Subcutaneous abdominal adipose tissue (tissue), 5 donors: ENCODE data around the gene PDZRN4.
"Not testable (repeated sequence)": the region's sequence is repeated elsewhere in the genome, so short reads cannot be mapped to it uniquely, and the experiment has no call there.

Source experiments
- H3K27ac ChIP-seq: one replicate; pipeline ENCODE4 v1.7.0; 2013; ENCODE audit warnings: low read depth, mild to moderate bottlenecking, inconsistent platforms, low read length, moderate library complexity
- H3K27me3 ChIP-seq, 5 donors: one replicate each; pipeline ENCODE4 v1.7.0; 2013; ENCODE audit warnings: low read length in 5 of 5, inconsistent platforms in 1 of 5; ENCODE audit not compliant: control insufficient read depth in 5 of 5, insufficient read depth in 4 of 5
- H3K36me3 ChIP-seq, 5 donors: one replicate each; pipeline ENCODE4 v1.7.0; 2013; ENCODE audit warnings: low read length in 5 of 5; ENCODE audit not compliant: control insufficient read depth in 5 of 5, insufficient read depth in 5 of 5
- H3K4me1 ChIP-seq, 5 donors: one replicate each; pipeline ENCODE4 v1.7.0; 2013; ENCODE audit warnings: low read length in 5 of 5, mild to moderate bottlenecking in 3 of 5, moderate library complexity in 1 of 5; ENCODE audit not compliant: control insufficient read depth in 5 of 5, insufficient read depth in 5 of 5
- H3K4me3 ChIP-seq, 5 donors: one replicate each; pipeline ENCODE4 v1.7.0; 2013; ENCODE audit warnings: low read length in 5 of 5, low read depth in 1 of 5
- H3K9ac ChIP-seq, 5 donors: one replicate each; pipeline ENCODE4 v1.7.0; 2013; ENCODE audit warnings: low read length in 5 of 5, mild to moderate bottlenecking in 4 of 5, moderate library complexity in 3 of 5
- H3K9me3 ChIP-seq, 5 donors: one replicate each; pipeline ENCODE4 v1.7.0; 2013; ENCODE audit warnings: low read length in 5 of 5; ENCODE audit not compliant: control insufficient read depth in 5 of 5
- donor health status: healthy.
- donor health status: healthy.
- donor health status: healthy.
- donor health status: healthy.
- donor health status: healthy.

The PDZRN4 gene

DNA sequence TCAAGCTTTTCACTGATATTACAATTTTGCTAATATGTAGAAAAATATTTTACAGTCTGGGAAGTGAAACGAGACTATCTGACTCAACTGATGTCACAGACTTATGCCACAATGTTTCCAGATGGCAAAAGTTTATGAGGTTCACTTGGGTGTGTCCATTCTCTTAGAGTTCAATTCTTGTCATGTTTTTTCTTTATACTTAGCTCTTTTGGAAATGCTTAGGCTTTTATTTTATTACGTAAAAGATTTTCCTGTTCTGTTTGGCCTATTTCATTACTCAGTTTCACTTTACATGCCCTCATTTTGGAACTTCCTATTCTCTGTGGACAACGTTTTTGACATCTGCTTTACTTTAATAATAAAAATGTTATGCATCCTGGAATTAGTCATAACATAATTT lies 2.1 kb upstream of the PDZRN4 start:
- Histone ChIP-seq H3K4me3 (no peak overlapping the region), H3K9me3 (no peaks in the 10 kb centered on the region), H3K27ac (peak overlapping the region; percentile 31), H3K4me1 (peaks cover 0 to 16% (median 14%) of the 10 kb centered on the region in 5 donors), H3K36me3 (no peaks in the 10 kb centered on the region), H3K9ac (no peak overlapping the region), H3K27me3 (peaks cover 13 to 31% (median 23%) of the 10 kb centered on the region in 5 donors)

DNA sequence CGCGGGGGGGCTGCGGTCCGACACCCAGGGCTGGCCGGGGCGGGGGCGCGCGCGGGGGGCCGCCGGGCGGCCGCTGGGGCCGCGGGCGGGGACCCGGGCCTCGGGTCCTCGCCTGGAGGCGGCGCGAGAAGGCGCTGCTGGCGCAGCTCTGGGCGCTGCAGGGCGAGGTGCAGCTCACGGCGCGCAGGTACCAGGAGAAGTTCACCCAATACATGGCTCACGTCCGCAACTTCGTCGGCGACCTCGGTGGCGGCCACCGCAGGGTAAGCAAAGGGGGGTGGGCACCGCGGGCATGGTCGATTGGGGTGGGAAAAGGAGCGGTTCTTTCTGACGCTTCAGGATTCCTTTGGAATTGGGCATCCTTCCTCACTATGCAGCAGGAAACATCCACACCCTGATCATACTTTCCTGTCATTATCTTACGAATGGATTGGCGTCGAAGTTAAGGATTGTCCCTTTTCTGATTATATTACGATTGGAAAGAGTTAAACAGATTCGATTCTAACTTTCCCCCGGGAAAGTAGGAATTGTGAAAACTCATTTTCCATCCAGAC lies 798 bp downstream of the PDZRN4 start:
- peak overlapping the region in 4 of 5 donors; percentile 4 to 56 (median 50) for H3K4me3 ChIP-seq
- H3K4me1 ChIP-seq = peaks cover 0 to 16% (median 14%) of the 10 kb centered on the region in 5 donors
- no peaks in the 10 kb centered on the region for H3K36me3 ChIP-seq
- no peak overlapping the region for H3K9ac ChIP-seq
- H3K27me3 ChIP-seq = peaks cover 13 to 31% (median 23%) of the 10 kb centered on the region in 5 donors
- no peak overlapping the region for H3K27ac ChIP-seq
- no peaks in the 10 kb centered on the region for H3K9me3 ChIP-seq

GRCh38 chr12:41189395-41190251 lies 1.5 kb downstream of the PDZRN4 start:
- H3K27ac ChIP-seq = no peak overlapping the region
- H3K4me1 ChIP-seq = peaks cover 0 to 16% (median 14%) of the 10 kb centered on the region in 5 donors
- no peaks in the 10 kb centered on the region for H3K9me3 ChIP-seq
- H3K27me3 ChIP-seq = peaks cover 13 to 31% (median 23%) of the 10 kb centered on the region in 5 donors
- no peaks in the 10 kb centered on the region for H3K36me3 ChIP-seq
- H3K9ac ChIP-seq = no peak overlapping the region
- H3K4me3 ChIP-seq = peak overlapping the region in 4 of 5 donors; percentile 4 to 52 (median 38)

- Histone ChIP-seq H3K9ac (no peak overlapping the region), H3K27me3 (peaks cover 13 to 31% (median 23%) of the 10 kb centered on the region in 5 donors), H3K4me1 (peaks cover 0 to 16% (median 14%) of the 10 kb centered on the region in 5 donors), H3K4me3 (peak overlapping the region in 1 of 5 donors; percentile 48), H3K27ac (no peak overlapping the region), H3K9me3 (no peaks in the 10 kb centered on the region), H3K36me3 (no peaks in the 10 kb centered on the region)
These were observed 2.2 kb downstream of the PDZRN4 start for GRCh38 chr12:41190338-41190737.

- not testable (repeated sequence) for H3K36me3 ChIP-seq, H3K9ac ChIP-seq, H3K4me3 ChIP-seq, H3K27ac ChIP-seq, H3K9me3 ChIP-seq
- peaks cover 0 to 16% (median 14%) of the 10 kb centered on the region in 5 donors for H3K4me1 ChIP-seq
- H3K27me3 ChIP-seq = peaks cover 13 to 31% (median 23%) of the 10 kb centered on the region in 5 donors
These were observed 3.4 kb downstream of the PDZRN4 start for GRCh38 chr12:41191549-41191948.

GRCh38 chr12:41193311-41193710 lies 5.2 kb downstream of the PDZRN4 start:
- no peak overlapping the region for H3K4me3 ChIP-seq
- H3K27ac ChIP-seq = no peak overlapping the region
- peaks cover 0 to 13% (median 11%) of the 10 kb centered on the region in 5 donors for H3K4me1 ChIP-seq

GRCh38 chr12:41202051-41202450 lies 13.9 kb downstream of the PDZRN4 start:
- Histone ChIP-seq H3K36me3 (no peaks in the 10 kb centered on the region), H3K9ac (no peak overlapping the region), H3K27ac (no peak overlapping the region), H3K4me1 (peaks cover 0 to 4% (median 0%) of the 10 kb centered on the region in 5 donors), H3K9me3 (no peaks in the 10 kb centered on the region), H3K27me3 (no peaks in the 10 kb centered on the region), H3K4me3 (no peak overlapping the region)

More at GRCh38 chr12:41193311-41193710, 5.2 kb downstream of the PDZRN4 start:
- no peaks in the 10 kb centered on the region for H3K9me3 ChIP-seq
- no peak overlapping the region for H3K9ac ChIP-seq
- no peaks in the 10 kb centered on the region for H3K36me3 ChIP-seq
- H3K27me3 ChIP-seq = peaks cover 10 to 20% (median 17%) of the 10 kb centered on the region in 5 donors

GRCh38 chr12:41205070-41205709 lies 17.1 kb downstream of the PDZRN4 start:
- peak overlapping the region in 2 of 5 donors; percentile 27 to 47 for H3K4me3 ChIP-seq
- no peaks in the 10 kb centered on the region for H3K27me3 ChIP-seq
- H3K9me3 ChIP-seq = no peaks in the 10 kb centered on the region
- peaks cover 0 to 4% (median 0%) of the 10 kb centered on the region in 5 donors for H3K4me1 ChIP-seq
- H3K36me3 ChIP-seq = no peaks in the 10 kb centered on the region
- H3K9ac ChIP-seq = no peak overlapping the region
- no peak overlapping the region for H3K27ac ChIP-seq

DNA sequence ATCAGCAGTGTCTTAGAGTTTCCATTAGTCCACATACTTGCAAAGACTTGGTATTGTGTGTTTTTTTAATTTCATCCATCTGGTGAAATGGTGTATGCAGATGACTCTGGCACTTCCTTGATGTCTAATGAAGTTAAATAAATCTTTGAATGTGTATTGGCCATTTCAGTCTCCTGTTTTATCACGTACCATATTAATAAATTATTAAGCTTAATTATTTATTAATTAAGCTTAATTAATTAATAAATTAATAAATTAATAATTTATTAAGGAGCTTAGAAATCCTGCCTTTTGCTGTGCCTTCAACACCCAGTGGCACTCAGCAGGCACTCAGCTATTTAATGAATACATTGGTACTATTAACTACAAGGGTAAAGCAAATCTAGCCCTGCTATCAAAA lies 18.2 kb downstream of the PDZRN4 start:
- no peaks in the 10 kb centered on the region for H3K36me3 ChIP-seq
- peaks cover 0 to 4% (median 0%) of the 10 kb centered on the region in 5 donors for H3K4me1 ChIP-seq
- H3K4me3 ChIP-seq = no peak overlapping the region
- no peaks in the 10 kb centered on the region for H3K27me3 ChIP-seq
- no peak overlapping the region for H3K27ac ChIP-seq
- no peaks in the 10 kb centered on the region for H3K9me3 ChIP-seq
- H3K9ac ChIP-seq = no peak overlapping the region

- H3K4me3 ChIP-seq = no peak overlapping the region
- no peaks in the 10 kb centered on the region for H3K36me3 ChIP-seq
- no peaks in the 10 kb centered on the region for H3K9me3 ChIP-seq
- H3K27me3 ChIP-seq = no peaks in the 10 kb centered on the region
- H3K27ac ChIP-seq = no peak overlapping the region
- H3K4me1 ChIP-seq = no peaks in the 10 kb centered on the region
- no peak overlapping the region for H3K9ac ChIP-seq
These were observed 23.3 kb downstream of the PDZRN4 start for GRCh38 chr12:41211448-41211847.
